Caco-2 (cell line): ENCODE data around the gene GSG1L2. TPM values are rescaled to one million over a fixed set of nuclear protein-coding genes. Genes with fewer than 3 reads are reported as not detected.

ENCODE experiments used
- BruUV-seq: library from RNA; stranded (reverse); fragments of 400-500 nt; replicated peaks from 2 replicates; lab custom pipeline; 2021; lab: Mats Ljungman, UMichigan
- CTCF ChIA-PET: fragments of 300-600 bp; sonication (Branson Sonifier 250); formaldehyde crosslinking; loops from one replicate; lab custom pipeline; 2022; ENCODE audit warnings: antibody characterized with exemption; lab: Charles Lee
- POLR2A ChIA-PET: fragments of 300-600 bp; sonication (Branson Sonifier 250); formaldehyde crosslinking; loops from one replicate; lab custom pipeline; 2022; ENCODE audit warnings: antibody characterized with exemption; lab: Charles Lee
- DNase-seq, 2 experiments: peaks; one replicate each; pipeline versions ENCODE4 v3.0.0 to v3.0.0-alpha.2; 2020 to 2022
- H3K27me3 ChIP-seq: replicated peaks from 2 replicates; pipeline ENCODE4 v1.6.0; 2011; ENCODE audit warnings: low read length; ENCODE audit not compliant: control insufficient read depth, insufficient read depth
- H3K36me3 ChIP-seq: 2 replicates; pipeline ENCODE4 v1.5.1; 2011; ENCODE audit warnings: low read length; ENCODE audit not compliant: control insufficient read depth, insufficient read depth
- H3K4me1 ChIP-seq: fragments of 250-450 bp; sonication (Bioruptor Pico); 2 replicates; pipeline ENCODE4 v1.5.1; 2020; ENCODE audit warnings: mild to moderate bottlenecking
- H3K4me3 ChIP-seq: 2 replicates; pipeline ENCODE4 v1.5.1; 2011; ENCODE audit warnings: low read depth, mild to moderate bottlenecking, control low read depth, low read length
- H3K9me3 ChIP-seq: fragments of 250-450 bp; sonication (Bioruptor Pico); 2 replicates; pipeline ENCODE4 v1.5.1; 2020; ENCODE audit warnings: mild to moderate bottlenecking, moderate library complexity
- H3K27ac Mint-ChIP-seq: one replicate; pipeline ENCODE4 v1.8.0; 2022; ENCODE audit warnings: mixed read lengths; ENCODE audit not compliant: unreplicated experiment
- H3K27me3 Mint-ChIP-seq: one replicate; pipeline ENCODE4 v1.8.0; 2022; ENCODE audit warnings: mixed read lengths; ENCODE audit not compliant: insufficient read depth, unreplicated experiment
- H3K36me3 Mint-ChIP-seq: one replicate; pipeline ENCODE4 v1.8.0; 2022; ENCODE audit warnings: mild to moderate bottlenecking, mixed read lengths; ENCODE audit not compliant: insufficient read depth, unreplicated experiment
- H3K4me1 Mint-ChIP-seq: one replicate; pipeline ENCODE4 v1.8.0; 2022; ENCODE audit warnings: low read depth, mixed read lengths; ENCODE audit not compliant: unreplicated experiment
- H3K4me3 Mint-ChIP-seq: one replicate; pipeline ENCODE4 v1.8.0; 2022; ENCODE audit warnings: mild to moderate bottlenecking, moderate library complexity, mixed read lengths; ENCODE audit not compliant: unreplicated experiment
- H3K9me3 Mint-ChIP-seq: one replicate; pipeline ENCODE4 v1.8.0; 2022; ENCODE audit warnings: mixed read lengths; ENCODE audit not compliant: unreplicated experiment
- CTCF ChIP-seq, 2 experiments: fragments of 200-600 bp in 1 of 2; IDR thresholded peaks; 1 replicate in 1 of 2; 2 replicates in 1 of 2; pipeline versions ENCODE4 v1.5.1 to v1.8.0; 2011 to 2022; ENCODE audit warnings: antibody characterized with exemption in 1 of 2, control low read depth in 1 of 2, inconsistent platforms in 1 of 2, low read depth in 1 of 2, low read length in 1 of 2, mild to moderate bottlenecking in 1 of 2, moderate library complexity in 1 of 2; ENCODE audit not compliant: insufficient read depth in 1 of 2, severe bottlenecking in 1 of 2, unreplicated experiment in 1 of 2
- intact Hi-C: fragments of 100-400 bp; cut with micrococcal nuclease; formaldehyde crosslinking; loops from one replicate; pipeline ENCODE4 v1.10.0; 2022; ENCODE audit not compliant: unreplicated experiment
- total RNA-seq: library from RNA; stranded (reverse); gene quantifications from 2 replicates; pipeline ENCODE4 v1.2.3, GENCODE V29; 2022

The GSG1L2 gene
- total RNA-seq, 1 experiment from 2014 or later = not detected

GRCh38 chr17:9829343-9829742, 7.5 kb upstream of the GSG1L2 start:
- Mint-ChIP-seq H3K27ac (no peak overlapping the region), H3K27me3 (no peaks in the 10 kb centered on the region), H3K4me3 (no peak overlapping the region), H3K9me3 (no peaks in the 10 kb centered on the region), H3K4me1 (no peaks in the 10 kb centered on the region), H3K36me3 (no peaks in the 10 kb centered on the region)
- Histone ChIP-seq H3K9me3 (no peaks in the 10 kb centered on the region), H3K27me3 (no peaks in the 10 kb centered on the region), H3K4me3 (no peak overlapping the region), H3K36me3 (no peaks in the 10 kb centered on the region), H3K4me1 (no peaks in the 10 kb centered on the region)
- ChIA-PET CTCF (no interaction called here), POLR2A (no interaction called here)
- DNase-seq = no peak
- intact Hi-C loops = no loop called here
- no TSS peak for BruUV-seq
- TF ChIP-seq CTCF (IDR thresholded peaks at IDR 0.05; ENCODE audit: insufficient read depth in 1 of 2, low read depth in 1 of 2, low read length in 1 of 2, severe bottlenecking in 1 of 2, unreplicated experiment in 1 of 2) = no peak

DNA sequence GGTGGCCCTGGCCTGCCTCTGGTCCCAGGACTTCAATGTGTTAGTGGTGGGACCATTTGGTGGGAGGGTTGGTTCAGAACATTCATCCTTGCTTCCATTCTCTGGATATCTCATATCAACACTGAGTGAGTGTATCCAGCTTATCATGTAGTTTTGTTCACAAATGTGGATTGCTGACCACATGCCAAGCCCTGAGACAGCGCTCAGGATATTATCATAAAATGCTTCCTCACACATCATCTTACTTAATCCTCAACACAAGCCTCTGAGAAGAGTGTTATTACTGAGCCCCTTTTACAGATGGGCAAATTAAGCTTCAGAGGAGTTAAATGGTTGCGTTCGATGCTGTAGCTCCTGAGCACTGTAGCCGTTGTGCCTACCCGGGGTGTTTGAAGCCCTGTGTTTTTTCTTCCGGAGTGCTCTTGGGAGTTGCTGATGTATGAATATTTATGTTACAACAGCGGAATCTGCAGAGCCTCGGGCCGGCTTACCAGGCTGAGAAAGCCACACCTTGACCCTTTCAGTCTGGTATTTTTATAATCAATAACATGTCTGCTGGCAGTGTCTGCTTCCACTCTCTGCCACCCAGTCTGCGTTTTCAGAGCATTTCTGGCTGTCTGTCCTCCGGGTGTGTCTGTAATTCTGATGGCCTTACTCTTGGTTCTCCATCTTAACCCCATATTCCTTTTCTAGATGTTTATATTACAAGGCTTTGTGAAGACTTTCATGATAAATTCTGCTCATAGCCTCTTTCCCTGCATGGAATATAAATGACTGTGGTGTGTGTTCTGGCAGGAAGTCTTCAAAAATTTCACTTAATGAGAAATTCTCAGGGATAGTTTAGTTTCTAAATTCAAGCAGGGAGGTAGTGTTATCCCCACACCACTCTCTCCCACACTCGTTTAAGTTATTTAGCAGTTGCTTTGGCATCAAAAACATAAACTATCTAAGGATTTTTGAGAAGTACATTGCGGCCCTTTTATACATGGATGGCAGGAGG, 6.7 kb upstream of the GSG1L2 start:
- Mint-ChIP-seq H3K9me3 (no peaks in the 10 kb centered on the region), H3K4me3 (no peak overlapping the region)
- BruUV-seq = no TSS peak

More for the DNA sequence above, 6.7 kb upstream of the GSG1L2 start:
- no peaks in the 10 kb centered on the region for H3K27me3 Mint-ChIP-seq
- POLR2A ChIA-PET = no interaction called here
- Histone ChIP-seq H3K36me3 (no peaks in the 10 kb centered on the region), H3K9me3 (no peaks in the 10 kb centered on the region), H3K27me3 (no peaks in the 10 kb centered on the region), H3K4me3 (no peak overlapping the region), H3K4me1 (no peaks in the 10 kb centered on the region)
- intact Hi-C loops = no loop called here
- no peaks in the 10 kb centered on the region for H3K4me1 Mint-ChIP-seq
- H3K27ac Mint-ChIP-seq = no peak overlapping the region
- CTCF ChIA-PET = no interaction called here
- DNase-seq = no peak
- H3K36me3 Mint-ChIP-seq = no peaks in the 10 kb centered on the region
- no peak for TF ChIP-seq CTCF (IDR thresholded peaks at IDR 0.05; ENCODE audit: insufficient read depth in 1 of 2, low read depth in 1 of 2, low read length in 1 of 2, severe bottlenecking in 1 of 2, unreplicated experiment in 1 of 2)
